NCI-H2107 treated with DMSO at 0.1 percent for 48 hours (cell line): ENCODE measurements around the gene TCF12.
"Not testable (repeated sequence)": the region's sequence is repeated elsewhere in the genome, so short reads cannot be mapped to it uniquely, and the experiment has no call there.

Source experiments
- DNase-seq: peaks from one replicate; lab custom pipeline; 2025; ENCODE audit not compliant: unreplicated experiment; lab: John Stamatoyannopoulos, UW

Gene TCF12

DNA sequence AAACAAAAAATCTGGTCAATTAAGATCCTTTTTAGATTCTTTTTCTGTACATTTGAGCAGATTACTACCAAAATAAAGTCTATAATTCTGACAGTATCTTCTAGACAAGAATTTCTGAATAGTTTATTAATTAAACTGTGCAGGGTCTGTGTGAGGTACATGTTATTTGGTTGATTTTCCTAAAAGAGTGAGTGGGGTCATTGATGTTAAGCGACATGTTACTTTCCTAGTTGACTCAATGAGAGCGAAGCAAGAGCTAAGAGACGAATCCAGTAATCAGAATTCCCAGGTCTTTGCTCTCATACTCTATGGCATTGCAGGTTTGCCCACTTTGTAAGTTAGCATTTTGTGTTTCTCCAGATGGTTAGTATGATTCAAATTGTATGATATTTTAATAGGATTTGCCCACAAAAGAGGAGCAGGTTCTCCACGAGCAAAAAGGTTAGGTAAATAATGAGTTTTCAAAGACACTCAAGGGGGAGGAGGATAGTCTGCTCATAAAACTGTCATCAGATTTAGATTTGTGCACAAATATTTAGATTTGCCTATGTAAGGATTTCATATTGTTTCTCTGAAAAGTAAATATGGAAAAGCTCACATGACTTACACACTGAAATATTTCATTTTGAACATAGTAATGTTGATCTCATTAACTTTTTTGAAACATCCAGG, 240.7 kb downstream of the TCF12 start:
- DNase-seq = no peak

GRCh38 chr15:57159767-57160166, 241.3 kb downstream of the TCF12 start:
- no peak for DNase-seq

GRCh38 chr15:57160823-57161560, 242.5 kb downstream of the TCF12 start:
- no peak for DNase-seq

DNA sequence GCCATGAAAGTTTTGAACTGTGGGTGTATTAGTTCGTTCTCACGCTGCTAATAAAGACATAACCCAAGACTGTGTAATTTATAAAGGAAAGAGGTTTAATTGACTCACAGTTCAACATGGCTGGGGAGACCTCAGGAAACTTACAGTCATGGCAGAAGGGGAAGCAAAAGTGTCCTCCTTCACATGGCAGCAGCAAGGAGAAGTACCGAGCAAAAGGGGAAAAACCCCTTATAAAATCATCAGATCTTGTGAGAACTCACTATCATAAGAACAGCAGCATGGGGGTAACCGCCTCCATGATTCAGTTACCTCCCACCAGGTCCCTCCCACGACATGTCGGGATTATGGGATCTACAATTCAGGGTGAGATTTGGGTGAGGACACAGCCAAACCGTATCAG, 245.8 kb downstream of the TCF12 start:
- DNase-seq = not testable (repeated sequence)

DNA sequence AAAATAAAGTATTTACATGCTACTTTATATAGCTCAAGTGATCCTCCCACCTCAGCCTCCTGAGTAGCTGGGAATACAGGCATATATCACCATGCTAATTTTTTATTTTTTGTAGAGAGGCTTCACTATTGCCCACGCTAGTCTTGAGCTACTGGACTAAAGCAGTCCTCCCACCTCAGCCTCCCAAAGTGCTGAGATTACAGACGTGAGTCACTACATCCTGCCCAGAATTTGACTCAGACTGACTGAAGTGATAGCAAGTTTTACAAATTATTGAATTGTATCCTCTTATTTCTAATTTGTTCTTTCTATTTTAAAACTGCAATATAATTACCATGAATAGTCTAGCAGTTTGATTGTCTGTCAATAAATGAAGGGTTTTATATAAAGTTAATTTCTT, 247.5 kb downstream of the TCF12 start:
- no peak for DNase-seq

GRCh38 chr15:57167821-57168395, 249.5 kb downstream of the TCF12 start:
- no peak for DNase-seq

DNA sequence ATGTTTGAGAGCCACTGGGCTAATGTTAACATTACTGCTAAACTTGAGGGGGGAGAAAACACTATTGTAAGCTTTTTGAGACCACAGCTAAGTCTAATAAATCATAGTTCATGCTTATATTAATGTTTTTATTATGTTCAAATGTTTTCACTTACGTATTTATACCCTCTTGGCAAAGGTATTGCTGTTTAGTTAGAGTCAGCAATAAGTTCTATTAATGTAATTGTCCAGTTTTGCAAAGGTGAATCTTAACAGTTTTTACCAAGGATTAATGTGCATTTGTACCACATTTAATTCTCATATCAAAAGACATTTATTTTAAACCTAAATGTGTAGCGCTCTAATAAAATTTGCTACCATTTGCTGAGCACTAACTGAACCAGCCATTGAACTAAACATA, 251.2 kb downstream of the TCF12 start:
- DNase-seq = no peak

- no peak for DNase-seq
Observed at GRCh38 chr15:57171426-57171825, 253.0 kb downstream of the TCF12 start.

DNA sequence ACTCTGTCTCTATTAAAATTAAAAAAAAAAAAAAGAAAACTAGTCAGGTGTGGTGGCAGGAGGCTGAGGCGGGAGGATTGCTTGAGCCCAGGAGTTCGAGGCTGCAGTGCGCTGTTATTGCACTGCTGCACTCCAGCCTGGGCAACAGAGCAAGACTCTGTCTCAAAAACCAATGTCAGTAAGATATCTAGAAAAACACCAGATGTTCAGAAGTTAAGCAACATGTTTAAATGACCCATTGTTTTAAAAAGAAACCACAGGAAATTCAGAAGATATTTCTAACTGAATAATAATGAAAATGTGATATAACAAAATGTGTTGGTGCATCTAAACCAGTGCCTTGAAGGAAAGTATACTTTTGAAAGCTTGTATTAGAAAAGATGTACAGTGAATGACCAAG, 254.5 kb downstream of the TCF12 start:
- no peak for DNase-seq

DNA sequence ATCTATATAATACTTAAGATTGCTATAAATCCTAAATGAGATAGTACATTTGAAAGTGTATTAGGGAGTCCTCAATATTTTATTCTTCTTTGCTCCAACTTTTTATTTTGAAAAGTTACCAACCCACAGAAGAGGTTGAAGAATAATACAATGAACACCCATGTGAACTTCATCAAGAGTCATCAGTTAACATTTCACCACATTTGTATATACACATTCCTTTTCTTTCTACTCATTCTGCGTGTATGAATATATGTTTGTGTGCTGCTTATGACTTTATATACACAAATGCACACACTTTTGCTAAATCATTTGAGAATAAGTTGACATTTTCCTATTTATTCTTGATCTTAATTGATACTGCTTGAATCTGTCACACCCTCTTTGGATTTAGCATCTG, 264.6 kb downstream of the TCF12 start:
- no peak for DNase-seq

DNA sequence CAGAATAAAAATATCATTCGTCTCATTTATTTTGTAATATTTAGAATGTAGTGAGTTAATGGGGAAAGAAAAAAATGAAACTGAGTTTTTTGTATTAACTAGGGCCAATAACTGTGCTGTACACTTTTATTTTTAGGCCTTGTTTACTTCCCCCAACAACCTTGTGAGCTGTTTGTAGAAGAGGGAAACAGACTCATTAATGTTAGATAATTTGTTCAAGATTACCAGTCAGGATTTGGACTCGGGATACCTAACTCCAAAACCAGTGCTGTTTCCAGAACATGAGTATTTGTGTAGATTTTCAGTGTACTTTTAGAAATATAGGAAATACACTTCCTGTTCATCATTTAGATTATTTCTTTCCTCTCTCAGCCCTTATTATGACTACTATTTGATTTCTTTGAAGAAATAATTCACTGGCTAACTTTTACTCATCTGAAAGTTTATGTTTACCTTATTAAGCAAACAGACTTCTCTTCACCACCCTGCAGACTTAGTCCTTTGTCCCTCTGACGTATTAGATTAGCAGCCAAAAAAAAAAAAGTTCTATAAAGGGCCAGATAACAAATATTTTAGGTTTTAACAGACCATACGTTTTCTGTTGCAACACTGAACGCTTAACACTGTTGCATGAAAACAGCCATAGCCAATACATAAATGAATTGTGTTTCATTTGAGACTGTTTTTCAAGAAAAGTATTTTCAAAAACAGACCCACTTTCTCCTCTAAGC, 265.3 kb downstream of the TCF12 start:
- DNase-seq = no peak

GRCh38 chr15:57184502-57184901, 266.1 kb downstream of the TCF12 start:
- DNase-seq = no peak

GRCh38 chr15:57185507-57186074, 267.1 kb downstream of the TCF12 start:
- no peak for DNase-seq

DNA sequence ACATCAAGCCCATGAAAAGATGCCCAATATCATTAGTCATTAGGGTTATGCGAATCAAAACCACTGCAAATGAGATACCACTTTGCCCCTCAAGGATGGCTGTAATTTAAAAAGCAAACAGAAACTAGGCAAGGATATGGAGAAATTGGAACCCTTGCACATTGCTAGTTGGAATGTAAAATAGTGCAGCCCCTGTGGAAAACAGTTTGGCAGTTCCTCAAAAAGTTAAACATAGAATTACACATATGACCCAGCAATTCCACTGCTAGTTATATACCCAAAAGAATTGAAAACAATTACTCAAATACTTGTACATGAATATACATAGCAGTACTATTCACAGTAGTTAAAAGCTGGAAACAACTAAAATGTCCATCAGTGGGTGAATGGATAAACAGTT, 271.0 kb downstream of the TCF12 start:
- no peak for DNase-seq

- no peak for DNase-seq
Observed at GRCh38 chr15:57190208-57190607, 271.8 kb downstream of the TCF12 start.

GRCh38 chr15:57193161-57193560, 274.7 kb downstream of the TCF12 start:
- no peak for DNase-seq

- no peak for DNase-seq
Observed at GRCh38 chr15:57195326-57195725, 276.9 kb downstream of the TCF12 start.

GRCh38 chr15:57196865-57197264, 278.4 kb downstream of the TCF12 start:
- DNase-seq = no peak

DNA sequence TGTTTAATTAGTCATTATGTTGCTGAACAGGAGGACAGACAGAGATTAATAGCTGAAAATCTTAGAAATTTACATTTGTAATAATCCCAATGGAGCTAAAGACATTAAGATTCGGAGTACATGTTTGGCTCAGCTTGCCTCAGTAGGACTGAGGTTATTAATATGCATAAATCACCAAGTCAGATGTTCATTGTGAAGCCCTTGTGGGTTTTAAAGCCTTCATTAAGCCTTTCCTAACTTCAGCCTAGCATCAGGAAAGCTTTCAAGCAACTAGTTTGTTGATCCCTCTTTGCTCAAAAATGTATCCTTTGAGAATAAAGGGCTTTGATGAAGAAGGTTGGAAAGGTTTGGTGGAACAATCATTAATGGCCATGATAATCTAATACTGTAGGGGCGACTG, 279.7 kb downstream of the TCF12 start:
- no peak for DNase-seq

GRCh38 chr15:57198654-57199291, 280.3 kb downstream of the TCF12 start:
- DNase-seq = peak; percentile 89

DNA sequence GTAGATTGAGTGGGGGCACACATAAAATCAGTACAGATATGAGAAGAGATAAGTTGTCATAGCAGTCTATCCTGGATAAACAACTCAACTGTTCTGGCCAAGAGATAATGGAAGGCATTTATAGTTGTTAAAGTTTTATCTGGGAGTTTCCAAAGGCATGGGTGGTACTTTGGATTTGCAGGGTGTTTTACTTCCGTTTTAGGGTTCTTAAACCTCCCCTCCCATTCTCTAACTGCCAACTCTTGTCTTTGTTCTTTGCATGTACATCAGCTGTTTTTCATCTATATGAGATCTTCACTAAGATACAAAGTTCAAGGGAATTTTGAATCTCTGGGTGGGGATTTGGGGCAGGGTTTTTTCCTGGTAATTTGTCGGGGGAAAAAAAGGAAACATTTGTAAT, 283.1 kb downstream of the TCF12 start:
- DNase-seq = no peak
